ENCODE results near the gene SGCE.

Gene SGCE

GRCh38 chr7:94557215-94557614, 98.7 kb downstream of the SGCE start:
- TF ChIP-seq CTCF (IDR thresholded peaks at IDR 0.05; ENCODE audit: low read depth, low read length): no peak
- H3K4me3 ChIP-seq (ENCODE audit: low read depth, low read length): no peak overlapping the region

GRCh38 chr7:94556028-94556427, 99.9 kb downstream of the SGCE start:
- no peak for TF ChIP-seq CTCF (IDR thresholded peaks at IDR 0.05; ENCODE audit: low read depth, low read length)
- no peak overlapping the region for H3K4me3 ChIP-seq (ENCODE audit: low read depth, low read length)

GRCh38 chr7:94547126-94547525, 108.8 kb downstream of the SGCE start:
- no peak overlapping the region for H3K4me3 ChIP-seq (ENCODE audit: low read depth, low read length)
- no peak for TF ChIP-seq CTCF (IDR thresholded peaks at IDR 0.05; ENCODE audit: low read depth, low read length)

- no peak for TF ChIP-seq CTCF (IDR thresholded peaks at IDR 0.05; ENCODE audit: low read depth, low read length)
- no peak overlapping the region for H3K4me3 ChIP-seq (ENCODE audit: low read depth, low read length)
Observed at GRCh38 chr7:94540428-94540827, 115.5 kb downstream of the SGCE start.

All from WI38 (cell line).